ENCODE measurements around the gene SRP14.

Gene SRP14

GRCh38 chr15:40053079-40053830, 14.3 kb upstream of the SRP14 start:
- no peak for DNase-seq (ENCODE audit: low read depth)
- no peak overlapping the region for H3K4me3 ChIP-seq (ENCODE audit: low read length)
- peak; percentile 30 for TF ChIP-seq CTCF (conservative IDR thresholded peaks at IDR 0.05; ENCODE audit: low read depth, low read length)

GRCh38 chr15:40052604-40053003, 13.6 kb upstream of the SRP14 start:
- no peak for TF ChIP-seq CTCF (conservative IDR thresholded peaks at IDR 0.05; ENCODE audit: low read depth, low read length)
- DNase-seq (ENCODE audit: low read depth) = no peak
- H3K4me3 ChIP-seq (ENCODE audit: low read length) = no peak overlapping the region

GRCh38 chr15:40051616-40052415, 12.8 kb upstream of the SRP14 start:
- DNase-seq (ENCODE audit: low read depth) = no peak
- no peak overlapping the region for H3K4me3 ChIP-seq (ENCODE audit: low read length)
- no peak for TF ChIP-seq CTCF (conservative IDR thresholded peaks at IDR 0.05; ENCODE audit: low read depth, low read length)

GRCh38 chr15:40050788-40051470, 11.9 kb upstream of the SRP14 start:
- TF ChIP-seq CTCF (conservative IDR thresholded peaks at IDR 0.05; ENCODE audit: low read depth, low read length) = no peak
- H3K4me3 ChIP-seq (ENCODE audit: low read length) = no peak overlapping the region
- no peak for DNase-seq (ENCODE audit: low read depth)

- no peak for DNase-seq (ENCODE audit: low read depth)
These were observed 10.0 kb upstream of the SRP14 start for GRCh38 chr15:40048926-40049475.

More at GRCh38 chr15:40048926-40049475, 10.0 kb upstream of the SRP14 start:
- no peak overlapping the region for H3K4me3 ChIP-seq (ENCODE audit: low read length)
- no peak for TF ChIP-seq CTCF (conservative IDR thresholded peaks at IDR 0.05; ENCODE audit: low read depth, low read length)
